EH (cell line): ENCODE measurements around the gene MBD2.
"Not testable (repeated sequence)": the region's sequence is repeated elsewhere in the genome, so short reads cannot be mapped to it uniquely, and the experiment has no call there.

Source experiments
- DNase-seq: peaks from one replicate; pipeline ENCODE4 v3.0.0-alpha.2; 2015; ENCODE audit warnings: low read depth

The MBD2 gene

DNA sequence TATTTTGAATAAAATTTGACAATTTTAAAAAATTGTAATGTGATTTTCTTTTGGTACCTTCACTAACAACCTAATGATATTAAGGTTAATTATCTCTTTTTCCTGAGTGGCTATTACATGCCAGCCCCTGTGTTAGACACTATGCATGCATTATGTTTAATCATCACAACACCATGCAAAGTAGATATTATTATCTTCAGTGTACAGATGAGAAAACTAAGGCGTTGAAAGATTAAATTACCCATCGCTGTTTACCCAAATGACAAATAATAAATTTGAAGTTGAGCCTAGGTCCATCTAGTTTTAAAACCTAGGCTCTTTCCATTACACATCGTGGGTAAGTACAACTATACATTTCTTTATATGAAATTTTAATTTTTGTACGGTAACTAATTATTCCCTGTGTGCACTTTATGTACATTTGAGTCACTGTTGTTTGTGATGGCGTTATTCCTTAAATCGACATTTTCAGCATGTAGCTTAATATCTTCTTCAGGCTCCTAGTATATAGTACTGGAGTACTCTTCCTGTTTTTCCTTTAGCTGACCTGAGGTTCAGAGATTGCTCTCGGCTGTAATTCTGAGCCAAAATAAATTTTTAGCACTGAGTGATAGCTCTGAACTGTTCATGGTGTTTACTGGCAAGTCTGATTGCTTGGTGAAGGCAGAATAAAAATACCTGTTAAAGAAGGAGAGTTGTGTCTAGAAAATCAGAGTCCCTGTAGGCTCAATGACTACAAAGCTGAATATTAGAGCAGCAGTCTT is 13.9 kb upstream of the MBD2 start:
- no peak for DNase-seq

DNA sequence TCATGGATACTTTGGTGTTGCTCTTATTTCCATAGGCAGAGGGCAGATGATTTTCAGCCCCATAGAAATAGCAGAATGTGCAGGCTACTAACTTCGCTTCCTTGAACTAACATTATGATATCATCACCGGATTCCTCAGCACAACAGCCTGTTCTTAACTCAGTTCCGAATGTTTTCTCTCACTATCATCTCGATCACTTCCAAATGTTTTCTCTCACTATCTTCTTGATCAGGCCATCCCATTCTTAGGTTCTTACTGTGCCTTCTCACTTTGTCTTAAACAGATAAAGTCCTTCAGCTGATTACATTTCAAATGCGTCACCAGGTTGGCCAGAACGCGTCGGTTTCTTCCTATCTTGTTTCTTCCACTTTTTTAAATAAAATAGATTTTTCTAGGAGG is 11.4 kb upstream of the MBD2 start:
- DNase-seq: peak; percentile 79

DNA sequence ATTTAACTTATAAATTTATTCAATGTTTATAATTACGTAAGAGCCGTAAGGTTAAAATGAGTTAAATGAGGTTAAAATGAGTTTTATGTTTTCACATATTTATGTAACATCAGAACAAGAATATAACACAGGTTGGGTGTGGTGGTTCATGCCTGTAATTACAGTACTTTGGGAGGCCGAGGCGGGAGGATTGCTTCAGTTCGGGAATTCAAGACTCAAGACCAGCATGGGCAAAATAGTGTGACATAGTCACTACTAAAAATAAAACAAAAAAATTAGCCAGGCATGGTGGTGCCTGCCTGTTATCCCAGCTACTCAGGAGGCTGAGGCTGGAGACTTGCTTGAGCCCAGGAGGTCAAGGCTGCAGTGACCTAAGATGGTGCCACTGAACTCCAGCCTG is 9.3 kb upstream of the MBD2 start:
- no peak for DNase-seq

DNA sequence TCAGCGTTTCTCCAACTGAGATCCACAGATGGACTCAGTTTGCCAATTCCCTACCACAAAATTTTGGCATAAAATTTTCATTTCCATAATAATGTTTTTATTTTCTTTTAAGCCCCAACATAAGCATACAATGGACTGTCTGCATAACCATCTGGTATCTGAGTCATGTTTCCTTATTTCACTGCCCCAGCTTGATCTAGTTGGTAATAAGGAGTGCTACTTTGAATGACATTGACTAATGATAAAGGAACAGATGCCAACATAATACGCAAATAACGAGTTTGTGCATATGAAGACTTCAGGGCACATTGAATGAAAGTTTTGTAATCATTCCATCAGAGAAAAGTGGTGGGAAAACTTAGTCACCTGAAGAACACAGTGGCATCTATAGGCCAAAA is 8.8 kb upstream of the MBD2 start:
- DNase-seq: no peak

DNA sequence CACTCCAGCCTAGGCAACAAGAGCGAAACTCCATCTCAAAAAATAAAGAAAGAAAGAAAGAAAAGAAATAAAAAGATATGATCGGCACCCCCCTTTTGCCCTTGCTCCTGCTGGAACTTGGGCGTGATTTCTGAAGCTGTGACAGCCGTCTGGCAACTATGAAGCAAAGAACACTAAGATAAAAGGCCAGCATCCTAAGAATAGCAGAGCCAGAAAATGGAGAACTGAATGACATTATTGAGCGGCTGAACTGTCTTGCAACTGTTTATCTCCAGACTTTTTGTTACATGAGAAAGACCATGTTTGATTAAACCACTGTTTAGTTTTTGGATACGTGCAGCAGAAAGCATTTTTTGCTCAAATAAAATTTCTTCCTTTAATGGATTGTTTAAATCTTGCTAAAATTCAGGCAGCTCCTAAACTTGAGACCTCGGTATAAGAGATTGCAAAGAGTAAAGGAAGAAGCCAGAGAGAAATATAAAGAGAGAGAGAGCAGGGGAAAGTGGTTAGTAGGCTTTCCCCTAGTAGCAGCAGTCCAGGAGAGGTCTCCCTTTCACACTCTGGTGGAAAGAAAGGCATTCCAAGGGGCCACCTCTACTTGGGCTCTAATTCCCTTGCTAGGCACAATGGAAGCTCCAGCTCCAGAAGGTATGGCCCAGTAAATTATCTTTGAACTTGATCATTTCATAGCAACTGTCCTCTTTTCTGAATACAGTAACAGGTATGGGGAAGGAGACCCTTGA is 8.2 kb upstream of the MBD2 start:
- DNase-seq: no peak

DNA sequence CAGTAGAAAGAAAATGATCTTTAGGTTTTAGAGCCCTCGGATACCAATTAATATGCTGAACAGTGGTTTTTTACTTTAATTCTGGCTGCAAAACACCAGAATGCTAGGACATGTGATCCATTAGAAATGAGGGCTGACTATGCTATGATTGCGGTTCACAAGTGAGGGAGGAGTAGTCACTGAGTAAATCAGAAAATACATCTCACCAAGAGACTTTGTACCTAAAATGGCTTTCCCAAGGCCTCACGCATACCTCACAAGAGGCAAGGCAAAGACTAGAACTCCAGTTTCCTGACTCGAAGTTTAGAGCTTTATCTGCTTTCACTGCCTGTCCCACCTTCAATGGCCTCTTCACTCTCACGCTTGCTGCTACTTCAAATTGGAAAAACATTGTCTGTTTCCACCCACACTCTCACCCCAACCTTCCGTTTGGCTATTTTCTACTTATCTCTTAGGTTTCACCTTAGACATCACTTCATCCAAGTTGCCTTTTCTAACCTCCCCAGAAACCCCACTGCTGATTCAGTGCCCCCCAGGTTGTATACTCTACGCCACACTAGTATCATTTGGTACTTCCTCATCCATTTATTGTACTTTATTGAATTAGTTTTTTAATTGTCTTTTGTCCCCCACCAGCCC is 5.1 kb upstream of the MBD2 start:
- DNase-seq: no peak

DNA sequence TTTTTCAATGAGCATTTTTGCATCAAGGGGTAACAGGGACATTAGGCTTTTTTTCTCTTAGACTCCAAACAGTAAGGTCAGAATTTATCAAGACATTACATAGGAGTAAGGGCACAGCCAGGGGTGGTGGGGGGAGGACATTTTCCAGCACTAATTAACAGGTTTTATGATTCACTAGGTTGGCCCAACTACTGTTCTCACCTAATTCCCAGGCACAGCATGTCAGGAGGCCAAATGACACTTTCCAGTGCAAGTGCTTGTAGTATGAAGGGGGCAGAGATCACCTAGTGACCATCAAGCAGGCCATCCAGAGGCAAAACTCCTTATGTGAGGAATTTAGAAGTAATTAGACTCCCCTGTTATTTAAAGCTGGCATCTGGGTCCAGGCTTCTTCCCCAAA is 3.9 kb upstream of the MBD2 start:
- no peak for DNase-seq

DNA sequence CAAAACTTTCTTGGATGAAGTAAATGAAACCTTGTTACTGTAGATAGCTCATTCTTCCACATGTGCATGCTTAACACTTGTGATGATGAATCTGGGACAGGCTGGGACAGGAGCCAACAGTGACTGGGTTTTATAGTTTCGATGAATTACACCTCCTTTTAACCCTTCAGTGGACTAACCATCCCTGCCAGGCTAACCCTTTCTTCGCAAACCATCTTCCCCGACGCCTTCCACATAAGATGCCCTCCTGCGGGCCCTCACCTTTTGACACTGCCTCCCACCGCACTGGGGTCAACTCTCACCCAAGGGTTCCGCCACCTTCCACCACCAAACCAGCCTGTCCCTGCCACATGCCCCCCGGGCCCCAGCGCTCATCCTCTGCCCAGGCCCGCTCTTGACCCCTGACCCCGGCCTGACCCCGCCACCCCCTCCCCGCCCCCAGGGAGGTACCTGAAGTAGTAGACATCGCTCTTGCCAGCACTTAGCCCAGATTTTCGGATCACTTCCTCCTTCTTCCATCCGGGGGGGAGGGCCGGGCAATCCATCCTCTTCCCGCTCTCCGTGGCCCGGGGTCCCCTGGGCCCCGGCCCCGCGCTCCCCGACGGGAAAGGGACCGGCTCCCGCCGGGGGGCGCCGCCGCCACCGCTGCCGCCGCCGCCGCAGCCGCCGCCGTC is 764 bp downstream of the MBD2 start:
- peak; percentile 94 for DNase-seq

DNA sequence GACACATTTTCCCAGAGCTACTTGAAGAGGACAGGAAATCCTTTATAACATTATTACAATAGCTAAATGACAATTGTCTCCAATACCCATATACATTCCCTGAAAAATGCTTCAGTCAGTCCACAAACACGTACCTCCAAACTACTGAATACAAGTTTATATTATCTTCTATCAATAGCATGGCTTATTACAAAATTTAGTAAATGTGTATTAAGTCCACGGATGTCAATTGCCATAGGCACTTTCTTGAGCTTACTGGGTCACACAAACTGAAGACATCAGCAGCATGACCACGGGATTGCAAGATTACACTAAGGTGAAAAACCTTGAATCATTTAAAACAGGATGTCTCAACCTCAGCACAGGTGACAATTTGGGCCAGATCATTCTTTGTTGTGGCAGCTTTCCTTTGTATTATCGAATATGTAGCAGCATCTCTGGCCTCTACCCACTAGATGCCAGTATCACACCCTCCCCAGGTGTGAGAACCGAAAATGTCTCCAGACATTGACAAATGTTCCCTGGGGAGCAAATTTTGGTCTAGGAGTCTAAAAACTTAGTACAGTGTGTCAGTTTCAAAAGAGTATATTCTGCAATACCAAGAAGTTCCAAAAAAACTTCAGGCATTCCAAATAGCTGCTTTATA is 1.4 kb downstream of the MBD2 start:
- no peak for DNase-seq

DNA sequence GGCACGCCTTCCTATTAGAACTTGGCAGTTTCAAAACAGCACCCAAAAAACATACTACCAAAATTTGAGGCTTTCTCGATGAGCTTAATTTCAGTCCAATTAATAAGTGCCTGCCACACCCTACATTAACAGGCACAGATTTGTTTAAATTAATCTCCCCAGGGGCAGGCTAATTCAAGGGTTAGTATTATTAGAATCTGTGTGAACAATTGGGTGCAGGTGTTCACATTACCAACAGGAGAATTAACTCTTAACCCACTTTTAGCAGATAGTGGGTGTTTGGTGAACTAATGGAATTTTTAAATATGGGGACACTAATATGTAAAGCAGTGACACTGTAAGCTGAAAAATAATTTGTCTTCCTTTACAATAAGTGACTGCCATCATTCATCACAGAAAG is 4.1 kb downstream of the MBD2 start:
- no peak for DNase-seq

DNA sequence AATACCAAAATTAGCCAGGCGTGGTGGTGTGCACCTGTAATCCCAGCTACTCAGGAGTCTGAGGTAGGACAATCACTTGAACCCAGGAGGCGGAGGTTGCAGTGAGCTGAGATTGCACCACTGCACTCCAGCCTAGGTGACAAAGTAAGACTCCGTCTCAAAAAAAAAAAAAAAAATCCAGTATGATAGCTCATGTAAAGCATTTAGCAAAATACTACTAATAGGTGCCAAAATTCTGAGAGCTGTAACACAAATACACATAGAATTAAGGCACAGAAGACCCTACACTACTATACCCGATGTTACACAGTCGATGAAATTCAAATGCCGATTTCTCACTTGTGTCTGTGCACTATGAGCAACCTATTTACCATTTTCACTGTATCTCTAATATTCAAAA is 5.7 kb downstream of the MBD2 start:
- DNase-seq: not testable (repeated sequence)

DNA sequence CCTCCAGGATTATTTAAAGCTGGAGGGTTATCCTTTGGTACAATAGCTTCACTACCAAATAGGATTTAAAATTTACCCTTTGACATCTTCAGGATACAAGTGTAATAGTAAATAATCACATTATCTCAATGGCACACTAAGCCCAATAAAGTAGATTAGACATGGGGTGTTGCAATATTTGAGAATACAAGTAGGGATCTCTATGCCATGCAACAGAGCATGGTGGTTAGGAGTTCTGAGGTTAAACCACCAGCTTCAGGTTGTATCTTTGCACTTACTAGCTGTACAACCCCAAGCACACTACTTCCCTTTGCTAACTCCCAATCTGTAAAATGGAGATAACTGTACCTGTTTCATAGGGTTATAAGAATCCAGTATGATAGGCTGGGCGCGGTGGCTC is 6.2 kb downstream of the MBD2 start:
- DNase-seq: no peak

DNA sequence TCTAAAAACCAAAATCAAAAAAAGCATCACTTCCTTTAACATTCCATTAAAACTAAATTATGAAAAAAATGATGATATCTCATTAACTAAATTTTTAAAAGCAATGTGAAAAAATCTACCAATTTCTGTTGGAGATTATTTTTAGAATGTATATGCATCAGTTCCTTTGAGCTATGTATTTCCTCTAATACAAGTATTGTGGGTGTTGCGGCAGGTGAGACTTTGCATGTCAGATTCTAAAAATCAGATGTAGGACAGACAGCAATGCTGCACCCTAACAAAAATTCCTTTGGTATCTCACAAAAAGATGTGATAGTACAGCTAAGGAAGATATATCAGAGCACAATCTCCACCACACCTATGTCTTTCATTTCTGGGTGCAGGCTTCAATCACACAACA is 6.8 kb downstream of the MBD2 start:
- DNase-seq: no peak

DNA sequence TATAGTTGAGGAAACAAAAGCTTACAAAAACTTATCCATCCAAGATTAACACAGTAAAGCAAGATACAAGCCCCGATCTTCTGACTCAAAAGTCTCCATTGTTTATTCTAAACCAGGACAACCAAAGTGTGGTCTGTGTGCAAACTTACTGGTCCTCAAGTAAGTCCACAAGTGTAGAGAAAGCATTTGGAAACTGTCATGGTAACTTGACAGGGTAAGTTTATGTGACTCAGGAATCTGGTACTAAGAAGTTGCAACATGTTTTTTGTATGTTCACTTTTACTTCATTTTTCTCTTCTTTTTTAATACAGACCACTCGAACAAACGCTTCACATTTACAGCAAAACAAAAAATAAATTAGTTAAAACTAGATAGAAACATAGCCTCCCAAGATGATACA is 9.4 kb downstream of the MBD2 start:
- DNase-seq: peak; percentile 43

DNA sequence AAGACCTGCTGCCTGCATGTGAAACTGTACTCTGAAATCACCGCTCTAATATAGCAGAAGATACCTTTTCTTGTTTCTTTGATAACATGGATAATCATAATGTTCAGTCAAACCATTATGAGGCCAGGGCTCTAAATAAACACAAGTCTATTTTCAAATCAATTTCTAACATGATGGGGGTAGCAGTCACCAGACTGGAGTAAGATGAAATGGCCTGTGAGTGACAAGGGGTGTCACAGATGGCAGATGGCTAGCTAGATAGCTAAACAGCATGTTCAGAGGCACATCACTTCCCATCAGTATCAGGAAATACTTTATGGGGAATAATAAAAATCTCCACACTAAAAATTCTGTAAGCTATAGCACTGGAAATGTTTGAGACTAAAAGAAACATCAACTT is 14.0 kb downstream of the MBD2 start:
- no peak for DNase-seq

DNA sequence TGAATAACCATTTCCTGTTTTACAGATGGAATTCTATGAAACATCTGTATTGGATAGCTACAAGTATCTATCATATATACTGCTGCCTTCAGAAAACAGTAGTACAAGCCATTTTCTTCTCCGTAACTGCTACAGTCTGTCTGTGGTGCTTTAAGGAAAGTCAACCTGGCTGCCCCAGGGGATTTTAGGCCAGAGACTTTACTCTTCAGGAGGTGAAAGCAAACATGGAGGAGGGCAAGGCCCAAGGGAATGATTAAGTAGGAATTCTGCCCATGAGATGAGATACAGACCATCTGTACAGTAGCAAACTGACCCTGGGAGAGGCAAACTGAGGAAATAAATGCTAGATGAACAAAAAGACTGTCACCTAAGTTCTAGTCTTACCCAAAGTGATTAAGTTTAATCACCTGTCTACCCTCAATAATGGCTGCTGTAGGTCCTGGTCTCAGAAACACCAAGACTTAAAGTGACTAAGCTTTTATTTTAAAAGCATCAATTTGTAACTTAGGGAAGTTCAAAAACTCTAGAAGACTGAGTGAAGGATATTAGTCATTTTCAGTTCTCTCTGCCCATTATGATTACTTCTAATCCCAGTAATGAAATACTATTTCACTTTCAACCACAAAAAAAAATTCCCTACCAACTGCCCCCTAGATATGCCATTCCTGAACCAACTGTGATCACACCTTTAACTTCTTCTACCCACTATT is 14.8 kb downstream of the MBD2 start:
- peak; percentile 15 for DNase-seq

DNA sequence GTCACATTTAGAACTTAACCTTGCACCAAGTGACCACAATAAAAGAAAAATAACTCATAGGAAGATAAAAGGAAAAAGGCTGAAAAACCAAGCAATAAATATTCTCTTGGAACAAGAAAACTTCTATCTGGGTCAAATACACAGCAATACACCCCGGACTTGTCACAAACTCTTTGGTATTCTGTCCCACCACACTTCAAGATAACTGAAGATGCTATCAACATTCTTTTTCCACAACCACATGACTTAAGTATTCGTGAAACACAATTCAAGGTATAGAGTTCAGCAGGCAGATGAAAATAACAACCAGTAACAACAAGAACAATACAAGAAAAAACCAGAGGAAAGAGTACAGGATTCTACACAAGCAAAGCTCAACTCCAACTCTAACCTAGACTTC is 18.0 kb downstream of the MBD2 start:
- no peak for DNase-seq

DNA sequence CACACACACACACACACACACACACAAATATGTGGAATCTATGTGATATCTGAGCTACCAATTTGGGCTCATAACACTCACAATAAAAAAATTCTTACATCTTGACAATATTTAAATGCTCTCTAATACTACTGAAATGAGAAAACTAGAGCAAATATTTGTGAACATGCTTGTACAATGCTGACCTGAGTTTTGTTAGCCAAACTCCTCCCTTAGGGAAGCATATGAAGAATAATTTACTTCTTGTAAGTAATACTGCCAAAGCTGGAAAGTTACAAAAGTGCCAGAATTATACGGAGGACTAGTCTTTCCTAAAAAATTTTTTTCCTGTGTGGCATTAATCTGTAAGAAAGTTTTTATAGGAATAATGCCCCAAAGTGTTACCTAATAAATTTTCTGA is 18.5 kb downstream of the MBD2 start:
- peak; percentile 14 for DNase-seq

DNA sequence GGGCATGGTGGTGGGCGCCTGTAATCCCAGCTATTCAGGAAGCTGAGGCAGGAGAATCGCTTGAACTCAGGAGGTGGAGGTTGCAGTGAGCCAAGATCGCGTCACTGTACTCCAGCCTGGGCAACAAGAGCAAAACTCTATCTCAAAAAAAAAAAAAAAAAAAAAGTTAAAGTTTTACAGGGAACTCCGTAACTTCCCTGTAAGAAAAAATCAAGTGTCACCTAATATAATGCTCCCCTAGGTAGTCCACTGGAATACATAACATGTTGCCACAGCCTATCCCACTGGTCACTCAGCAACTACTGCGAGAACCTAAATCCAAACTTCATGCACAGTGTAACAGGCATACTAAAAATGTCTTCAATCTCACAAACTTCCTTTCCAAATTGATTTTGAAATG is 19.0 kb downstream of the MBD2 start:
- DNase-seq: not testable (repeated sequence)

DNA sequence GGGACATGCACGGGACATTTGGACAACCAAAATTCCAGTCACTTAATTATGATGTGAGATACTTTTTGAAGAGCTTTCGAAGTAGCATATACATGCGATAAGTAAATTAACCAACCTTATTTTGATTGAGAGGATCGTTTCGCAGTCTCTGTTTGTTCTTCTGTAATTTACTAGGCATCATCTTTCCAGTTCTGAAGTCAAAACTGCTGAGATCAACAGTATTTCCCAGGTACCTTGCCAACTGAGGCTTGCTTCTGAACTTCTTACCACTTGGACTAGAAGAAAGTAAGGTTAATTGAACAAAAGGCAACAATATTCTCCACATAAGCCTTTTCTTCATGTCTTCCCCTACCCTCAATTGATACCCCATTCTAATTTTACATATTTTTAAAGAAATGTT is 19.6 kb downstream of the MBD2 start:
- DNase-seq: no peak

DNA sequence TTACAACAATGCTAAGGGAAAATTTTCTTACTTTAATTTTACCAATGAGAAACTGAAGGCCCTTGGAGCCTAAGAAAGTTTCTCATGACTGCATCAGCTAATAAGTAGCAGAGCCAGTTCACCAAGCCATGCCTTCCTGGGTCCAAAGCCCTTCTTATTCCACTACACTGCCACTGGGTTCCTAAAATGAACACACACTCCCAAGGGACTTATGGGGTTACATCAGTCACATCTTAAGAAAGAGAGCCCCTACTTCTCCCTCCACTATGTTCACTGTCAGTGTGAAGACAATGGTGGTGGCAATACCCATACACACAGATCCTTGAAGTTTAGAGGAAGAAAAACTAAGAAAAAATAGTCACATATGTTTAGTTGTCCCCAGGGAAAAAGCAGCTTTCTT is 20.6 kb downstream of the MBD2 start:
- no peak for DNase-seq

DNA sequence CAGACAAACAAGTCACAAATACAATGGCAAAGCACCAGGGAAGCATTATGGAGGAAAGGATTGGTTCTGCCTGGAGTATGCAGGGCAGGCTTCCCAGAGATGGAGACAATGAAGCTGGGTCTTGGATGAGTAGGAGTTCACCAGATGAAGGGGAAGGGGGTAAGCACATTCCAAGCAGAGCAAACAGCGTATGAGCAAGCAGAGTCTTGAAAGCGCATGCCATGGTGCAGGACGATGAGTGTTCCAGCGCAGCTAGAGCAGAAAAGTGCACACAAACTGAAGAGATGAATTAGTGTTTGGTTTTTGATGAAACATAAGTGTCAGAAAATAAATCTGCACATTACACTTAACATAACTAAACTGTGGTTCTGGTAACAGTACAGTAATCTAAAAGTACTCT is 21.6 kb downstream of the MBD2 start:
- DNase-seq: no peak
